Glutamatergic neuron (in vitro differentiated cells): ENCODE measurements around the gene C2CD2L. TPM values are rescaled to one million over a fixed set of nuclear protein-coding genes. Genes with fewer than 3 reads are reported as not detected.

Experiments
- DNase-seq: peaks from one replicate; pipeline ENCODE4 v3.0.0; 2022
- H3K27ac Mint-ChIP-seq: one replicate; pipeline ENCODE4 v1.8.0; 2020; ENCODE audit warnings: mild to moderate bottlenecking, mixed read lengths, inconsistent platforms; ENCODE audit not compliant: unreplicated experiment
- H3K27me3 Mint-ChIP-seq: one replicate; pipeline ENCODE4 v1.8.0; 2020; ENCODE audit warnings: mild to moderate bottlenecking, moderate library complexity, mixed read lengths, inconsistent platforms; ENCODE audit not compliant: unreplicated experiment
- H3K36me3 Mint-ChIP-seq: one replicate; pipeline ENCODE4 v1.8.0; 2020; ENCODE audit warnings: mild to moderate bottlenecking, mixed read lengths, inconsistent platforms; ENCODE audit not compliant: unreplicated experiment
- H3K4me1 Mint-ChIP-seq: one replicate; pipeline ENCODE4 v1.8.0; 2020; ENCODE audit warnings: mild to moderate bottlenecking, low read depth, mixed read lengths, inconsistent platforms; ENCODE audit not compliant: unreplicated experiment
- H3K4me3 Mint-ChIP-seq: one replicate; pipeline ENCODE4 v1.8.0; 2020; ENCODE audit warnings: mild to moderate bottlenecking, mixed read lengths, inconsistent platforms; ENCODE audit not compliant: unreplicated experiment
- H3K9me3 Mint-ChIP-seq: one replicate; pipeline ENCODE4 v1.8.0; 2020; ENCODE audit warnings: mild to moderate bottlenecking, moderate library complexity, mixed read lengths, inconsistent platforms; ENCODE audit not compliant: unreplicated experiment
- total RNA-seq: library from RNA; stranded (reverse); fragmentation: NEBNext Ultra II Directional; extraction: Animal tissue kit (Norgen Biotek cat#: 25700); gene quantifications from one replicate; pipeline ENCODE4 v1.2.1, GENCODE V29; 2021; ENCODE audit not compliant: unreplicated experiment
- TF ChIP-seq, protein P1 (sequence below): fragments of 200-600 bp; sonication (generic); IDR thresholded peaks from one replicate; pipeline ENCODE4 v1.5.0; 2021; ENCODE audit not compliant: partially characterized antibody, unreplicated experiment

The C2CD2L gene
- total RNA-seq, 1 donor from 2014 or later, result 32.8 TPM

DNA sequence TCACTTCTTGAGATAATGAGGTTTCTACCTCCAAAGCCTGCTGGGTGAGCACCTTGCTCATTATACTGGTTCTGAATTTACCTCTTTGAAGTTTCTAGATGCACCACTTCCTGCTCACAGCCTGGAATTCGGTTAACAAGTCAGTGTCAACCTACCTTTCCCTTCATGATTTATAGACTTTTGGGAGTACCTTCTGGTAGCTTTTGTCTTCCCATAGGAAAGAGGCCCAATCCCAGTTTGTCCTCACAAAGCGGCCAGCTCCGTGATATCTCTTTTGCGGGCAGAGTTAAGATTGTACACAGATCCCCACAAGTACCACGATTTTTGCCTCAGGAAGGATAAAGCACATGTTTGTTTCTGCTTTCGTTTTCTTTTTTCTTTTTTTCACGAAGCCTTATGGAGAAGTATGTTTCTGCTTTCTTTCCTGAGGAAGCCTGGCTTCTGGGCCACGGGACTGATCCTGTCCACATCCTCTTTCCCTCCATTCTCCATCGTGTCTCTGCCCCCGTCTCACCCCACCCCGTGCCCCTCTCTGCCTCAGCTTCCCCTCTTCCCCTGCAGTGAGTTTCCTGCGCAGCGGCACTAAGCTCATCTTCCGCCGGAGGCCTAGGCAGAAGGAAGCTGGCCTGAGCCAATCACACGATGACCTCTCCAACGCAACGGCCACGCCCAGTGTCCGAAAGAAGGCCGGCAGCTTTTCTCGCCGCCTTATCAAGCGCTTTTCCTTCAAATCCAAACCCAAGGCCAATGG, 8.5 kb downstream of the C2CD2L start:
- no peak overlapping the region for H3K4me3 Mint-ChIP-seq

DNA sequence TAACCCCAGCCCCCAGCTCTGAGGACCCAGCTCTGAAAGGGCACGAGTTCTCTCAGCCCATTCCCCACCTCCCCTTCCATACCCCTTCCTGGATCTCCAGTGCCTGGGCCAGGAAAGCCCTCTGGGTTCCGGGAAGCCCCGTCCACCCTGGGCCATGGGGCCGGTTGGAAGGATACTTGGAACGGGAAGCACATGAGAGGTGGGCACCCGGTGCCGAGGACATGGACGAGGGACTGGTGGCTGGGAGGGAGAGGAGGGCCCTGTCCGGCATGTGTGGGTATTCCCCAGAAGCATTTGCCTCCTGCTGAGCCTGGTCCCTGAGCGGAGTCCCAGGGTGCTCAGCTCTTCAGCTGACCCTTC, 9.1 kb downstream of the C2CD2L start:
- H3K36me3 Mint-ChIP-seq, result peaks cover 12% of the 10 kb centered on the region
- H3K27ac Mint-ChIP-seq, result no peak overlapping the region
- DNase-seq, result no peak

More for the DNA sequence above, 8.5 kb downstream of the C2CD2L start:
- H3K9me3 Mint-ChIP-seq, result peaks cover 3% of the 10 kb centered on the region
- DNase-seq, result no peak
- H3K27me3 Mint-ChIP-seq, result peaks cover 2% of the 10 kb centered on the region
- peaks cover 5% of the 10 kb centered on the region for H3K4me1 Mint-ChIP-seq
- no peak overlapping the region for H3K27ac Mint-ChIP-seq
- peaks cover 12% of the 10 kb centered on the region for H3K36me3 Mint-ChIP-seq
- TF ChIP-seq, protein P1, sequence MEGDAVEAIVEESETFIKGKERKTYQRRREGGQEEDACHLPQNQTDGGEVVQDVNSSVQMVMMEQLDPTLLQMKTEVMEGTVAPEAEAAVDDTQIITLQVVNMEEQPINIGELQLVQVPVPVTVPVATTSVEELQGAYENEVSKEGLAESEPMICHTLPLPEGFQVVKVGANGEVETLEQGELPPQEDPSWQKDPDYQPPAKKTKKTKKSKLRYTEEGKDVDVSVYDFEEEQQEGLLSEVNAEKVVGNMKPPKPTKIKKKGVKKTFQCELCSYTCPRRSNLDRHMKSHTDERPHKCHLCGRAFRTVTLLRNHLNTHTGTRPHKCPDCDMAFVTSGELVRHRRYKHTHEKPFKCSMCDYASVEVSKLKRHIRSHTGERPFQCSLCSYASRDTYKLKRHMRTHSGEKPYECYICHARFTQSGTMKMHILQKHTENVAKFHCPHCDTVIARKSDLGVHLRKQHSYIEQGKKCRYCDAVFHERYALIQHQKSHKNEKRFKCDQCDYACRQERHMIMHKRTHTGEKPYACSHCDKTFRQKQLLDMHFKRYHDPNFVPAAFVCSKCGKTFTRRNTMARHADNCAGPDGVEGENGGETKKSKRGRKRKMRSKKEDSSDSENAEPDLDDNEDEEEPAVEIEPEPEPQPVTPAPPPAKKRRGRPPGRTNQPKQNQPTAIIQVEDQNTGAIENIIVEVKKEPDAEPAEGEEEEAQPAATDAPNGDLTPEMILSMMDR, result no peak

DNA sequence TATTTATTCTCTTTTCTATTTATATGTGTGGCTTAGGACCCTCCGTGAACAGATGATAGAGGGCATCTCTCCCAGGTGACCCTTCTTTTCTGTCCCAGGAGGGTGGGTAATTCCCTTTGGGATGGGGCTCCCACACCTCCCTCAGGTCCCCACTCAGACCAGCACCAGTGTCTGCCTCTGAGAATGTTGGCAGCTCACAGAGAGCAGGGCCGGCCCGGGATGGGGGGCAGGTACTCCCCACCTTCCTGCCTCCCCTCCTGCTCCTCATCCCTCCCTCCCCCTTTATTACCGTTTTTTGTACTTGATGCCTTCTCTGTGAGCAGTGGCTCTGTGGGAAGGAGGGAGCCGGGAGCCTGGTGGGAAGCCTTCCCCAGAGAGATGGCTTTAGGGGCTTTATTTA, 9.5 kb downstream of the C2CD2L start:
- TF ChIP-seq, protein P1, result no peak
- no peak for DNase-seq
- Mint-ChIP-seq H3K27me3 (peaks cover 5% of the 10 kb centered on the region), H3K4me1 (peaks cover 9% of the 10 kb centered on the region), H3K36me3 (peaks cover 10% of the 10 kb centered on the region), H3K9me3 (peaks cover 7% of the 10 kb centered on the region), H3K27ac (no peak overlapping the region), H3K4me3 (no peak overlapping the region)

More for the DNA sequence above, 9.1 kb downstream of the C2CD2L start:
- peaks cover 7% of the 10 kb centered on the region for H3K9me3 Mint-ChIP-seq
- H3K27me3 Mint-ChIP-seq, result peaks cover 5% of the 10 kb centered on the region
- H3K4me3 Mint-ChIP-seq, result no peak overlapping the region
- peaks cover 9% of the 10 kb centered on the region for H3K4me1 Mint-ChIP-seq
- TF ChIP-seq, protein P1, result no peak

DNA sequence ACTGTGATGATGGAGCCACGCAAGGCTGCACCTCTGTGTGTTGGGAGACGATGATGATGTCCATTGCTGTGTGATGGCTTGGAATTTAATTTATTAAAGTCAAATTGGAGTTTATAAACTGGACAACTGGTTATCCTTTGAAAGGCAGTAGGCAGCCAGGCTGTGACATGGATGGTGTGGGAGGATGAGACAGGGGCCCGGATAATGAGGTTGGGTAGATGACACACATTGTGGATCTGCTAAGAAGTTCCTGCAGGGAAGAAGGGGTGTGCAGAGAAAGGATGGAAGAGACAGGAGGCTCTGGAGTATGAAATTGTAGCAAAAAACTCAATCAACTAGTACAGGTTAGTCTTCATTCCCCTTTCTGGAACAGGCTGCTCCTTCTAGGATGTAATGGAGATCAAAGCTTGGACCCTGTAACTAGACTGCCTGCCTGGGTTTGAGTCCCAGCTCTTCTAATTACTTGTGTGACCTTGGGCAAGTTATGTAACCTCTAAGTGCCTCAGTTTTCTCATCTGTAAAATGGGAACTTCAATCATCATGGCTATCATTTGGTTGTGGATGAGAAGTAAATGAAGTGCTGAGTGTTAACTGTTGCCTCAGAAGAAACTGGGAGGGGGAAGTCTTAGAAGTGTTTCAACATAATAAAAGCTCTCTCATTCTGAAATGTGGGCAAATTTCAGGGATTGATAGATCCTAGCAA, 10.0 kb downstream of the C2CD2L start:
- Mint-ChIP-seq H3K27ac (no peak overlapping the region), H3K36me3 (peaks cover 5% of the 10 kb centered on the region), H3K4me3 (no peak overlapping the region), H3K9me3 (peaks cover 7% of the 10 kb centered on the region), H3K4me1 (peaks cover 12% of the 10 kb centered on the region), H3K27me3 (peaks cover 3% of the 10 kb centered on the region)
- TF ChIP-seq, protein P1, result no peak
- no peak for DNase-seq

DNA sequence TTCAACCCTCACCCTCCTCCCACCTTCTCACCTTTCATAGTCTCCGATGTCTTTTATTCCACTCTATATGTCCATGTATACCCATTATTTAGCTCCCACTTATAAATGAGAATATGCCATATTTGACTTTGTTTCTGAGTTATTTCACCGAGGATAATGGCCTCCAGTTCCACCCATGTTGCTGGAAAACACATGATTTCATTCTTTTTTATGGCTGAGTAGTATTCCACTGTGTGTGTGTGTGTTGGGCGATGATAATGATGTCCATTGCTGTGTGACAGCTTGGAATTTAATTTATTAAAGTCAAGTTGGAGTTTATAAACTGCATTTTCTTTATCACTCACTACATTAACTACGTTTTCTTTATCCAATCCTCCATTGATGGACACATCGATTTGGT, 11.1 kb downstream of the C2CD2L start:
- no peak for DNase-seq
- Mint-ChIP-seq H3K4me1 (peaks cover 18% of the 10 kb centered on the region), H3K36me3 (peaks cover 5% of the 10 kb centered on the region), H3K27ac (no peak overlapping the region), H3K9me3 (peaks cover 7% of the 10 kb centered on the region), H3K4me3 (no peak overlapping the region), H3K27me3 (peaks cover 3% of the 10 kb centered on the region)
- TF ChIP-seq, protein P1, result no peak
